ENCODE data around the gene HIVEP3. TPM values are rescaled to one million over a fixed set of nuclear protein-coding genes. Genes with fewer than 3 reads are reported as not detected.

The HIVEP3 gene
- total and polyA plus RNA-seq, 2 donors (not counting 1 experiment from before 2014, with no cell fraction given) = 2.0 to 5.1 TPM

DNA sequence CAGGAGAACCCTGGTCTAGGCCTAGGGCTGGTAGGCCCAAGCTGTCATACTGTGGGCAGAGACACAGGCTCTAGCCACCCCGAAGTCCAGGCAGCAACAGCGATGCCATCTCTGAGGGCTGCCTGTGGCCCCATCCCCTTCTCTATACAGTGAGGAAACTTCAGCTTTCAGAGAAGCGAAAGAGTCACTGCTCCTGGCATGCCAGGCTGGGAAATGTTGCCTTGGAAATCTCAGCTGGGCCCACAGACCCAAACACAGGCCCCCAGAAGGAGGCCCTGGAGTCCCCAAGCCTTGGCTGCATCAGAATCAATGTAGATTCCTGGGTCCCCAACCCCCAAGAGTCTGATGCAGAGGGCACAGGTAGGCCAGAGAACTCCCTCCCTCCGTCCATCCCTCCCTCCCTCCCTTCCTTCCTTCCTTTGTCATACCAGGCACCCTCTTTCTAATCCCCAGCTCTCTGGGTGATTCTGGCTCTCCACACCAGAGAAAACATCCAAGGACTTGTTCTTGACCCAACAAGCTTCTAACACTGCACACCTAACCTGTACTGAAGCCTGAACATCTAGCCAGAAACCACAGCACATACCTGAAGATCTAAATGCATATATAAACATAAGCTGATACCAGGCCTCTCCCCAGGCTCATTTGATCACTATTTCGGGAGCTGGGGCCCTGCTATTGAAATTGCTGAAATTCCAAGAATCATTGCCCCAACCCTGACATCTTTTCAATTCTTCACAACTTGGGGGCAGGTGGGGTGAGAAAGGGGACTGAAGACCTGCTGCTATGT is 291.0 kb downstream of the HIVEP3 start:
- ChIA-PET POLR2A (interaction anchor here (0.6 kb wide), 2 partner anchors 46 to 83 kb away, joined by 3 to 5 read pairs; no protein-coding TSS in a partner anchor), CTCF (no interaction called here)
- Mint-ChIP-seq H3K27me3 (no peaks in the 10 kb centered on the region), H3K9me3 (ENCODE audit: insufficient read depth) (no peaks in the 10 kb centered on the region), H3K4me3 (no peak overlapping the region), H3K4me1 (peaks cover 62% of the 10 kb centered on the region), H3K27ac (no peak overlapping the region)
- 79% methylated on average over 4 of the region's 5 CpGs for WGBS (ENCODE audit: insufficient coverage)
- H3K27ac ChIP-seq (ENCODE audit: low read length in 2 of 2) = no peak overlapping the region
- no peak overlapping the region for H2AFZ ChIP-seq (ENCODE audit: insufficient read depth, low read depth, low read length, poor library complexity, severe bottlenecking)
- peaks cover 83% of the 10 kb centered on the region for H3K79me2 ChIP-seq (ENCODE audit: control insufficient read depth, insufficient read depth, low read length)
- no peaks in the 10 kb centered on the region for H3K9me3 ChIP-seq (ENCODE audit: control extremely low read depth in 1 of 3, control insufficient read depth in 2 of 3, insufficient read depth in 1 of 3, low read length in 2 of 3)
- TF ChIP-seq CTCF (IDR thresholded peaks at IDR 0.05) (no peak), EZH2 (IDR thresholded peaks at IDR 0.05; ENCODE audit: borderline replicate concordance, insufficient read depth, low read depth, low read length, poor library complexity, severe bottlenecking) (no peak)
- H3K36me3 ChIP-seq (replicated peaks in 1 of 2; ENCODE audit: control extremely low read depth in 1 of 2, control insufficient read depth in 1 of 2, extremely low read depth in 1 of 2, insufficient read depth in 2 of 2, low read length in 1 of 2) = peaks cover 0 to 9% of the 10 kb centered on the region in 2 experiments
- no peaks in the 10 kb centered on the region for H3K27me3 ChIP-seq (replicated peaks in 1 of 4; ENCODE audit: control extremely low read depth in 1 of 4, control insufficient read depth in 3 of 4, insufficient read depth in 4 of 4, low read length in 3 of 4)
- no peak overlapping the region for H3K9ac ChIP-seq (ENCODE audit: low read length)
- intact Hi-C loops (cut with micrococcal nuclease) = no loop called here
- no peak for DNase-seq
- no peak overlapping the region for H3K4me2 ChIP-seq (replicated peaks; ENCODE audit: low read depth, low read length, poor library complexity, severe bottlenecking)
- H3K4me3 ChIP-seq (ENCODE audit: control extremely low read depth in 1 of 5, extremely low read depth in 1 of 5, insufficient read depth in 1 of 5, low read depth in 2 of 5, low read length in 4 of 5) = no peak overlapping the region
- ATAC-seq (ENCODE audit: low read depth) = no peak
- no peaks in the 10 kb centered on the region for H4K20me1 ChIP-seq (ENCODE audit: control insufficient read depth, insufficient read depth, low read length, poor library complexity, severe bottlenecking)
- H3K4me1 ChIP-seq (ENCODE audit: control insufficient read depth in 2 of 2, insufficient read depth in 2 of 2, low read length in 2 of 2) = peaks cover 16 to 19% of the 10 kb centered on the region in 2 donors

DNA sequence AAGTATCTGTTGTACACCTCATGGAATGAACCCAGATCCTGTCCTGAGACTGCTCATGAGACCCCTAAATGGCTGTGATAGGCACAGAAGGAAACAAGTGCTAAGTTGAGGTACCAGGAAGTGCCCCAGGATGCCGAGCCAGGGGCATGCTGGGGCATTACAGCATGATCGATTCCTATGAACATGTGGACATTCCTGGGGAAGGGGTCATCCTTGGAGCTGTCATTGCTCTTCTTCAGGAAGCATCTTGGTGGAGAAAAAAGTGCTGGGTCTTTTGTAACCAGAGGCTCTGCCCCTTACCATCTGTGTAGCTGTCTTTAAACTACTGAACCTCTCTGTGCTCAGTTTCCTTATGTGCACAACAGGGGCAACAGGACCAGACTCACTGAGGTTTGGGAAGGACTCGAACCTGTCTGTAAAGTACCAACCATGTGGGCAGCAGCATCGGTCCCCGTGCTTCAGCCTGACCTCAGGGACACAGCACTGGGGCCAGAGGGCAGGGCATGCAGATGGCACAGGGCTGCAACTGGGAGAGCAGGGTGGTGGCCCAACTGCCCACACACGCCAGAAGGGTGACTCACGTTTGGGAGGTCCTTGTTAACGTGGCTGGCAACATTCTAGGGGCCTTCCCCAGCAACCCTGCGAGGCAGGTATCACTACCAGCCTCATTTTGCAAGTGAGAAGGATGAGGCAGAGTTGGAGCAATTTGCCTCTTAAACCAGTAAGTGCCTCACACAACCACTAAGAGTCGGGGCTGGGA is 291.9 kb downstream of the HIVEP3 start:
- Histone ChIP-seq H3K27me3 (replicated peaks in 1 of 4; ENCODE audit: control extremely low read depth in 1 of 4, control insufficient read depth in 3 of 4, insufficient read depth in 4 of 4, low read length in 3 of 4) (no peaks in the 10 kb centered on the region), H3K79me2 (ENCODE audit: control insufficient read depth, insufficient read depth, low read length) (peaks cover 83% of the 10 kb centered on the region), H3K27ac (ENCODE audit: low read length in 2 of 2) (no peak overlapping the region), H2AFZ (ENCODE audit: insufficient read depth, low read depth, low read length, poor library complexity, severe bottlenecking) (no peak overlapping the region), H3K4me3 (ENCODE audit: control extremely low read depth in 1 of 5, extremely low read depth in 1 of 5, insufficient read depth in 1 of 5, low read depth in 2 of 5, low read length in 4 of 5) (no peak overlapping the region), H3K4me2 (replicated peaks; ENCODE audit: low read depth, low read length, poor library complexity, severe bottlenecking) (no peak overlapping the region), H3K4me1 (ENCODE audit: control insufficient read depth in 2 of 2, insufficient read depth in 2 of 2, low read length in 2 of 2) (peaks cover 25 to 28% of the 10 kb centered on the region in 2 donors), H4K20me1 (ENCODE audit: control insufficient read depth, insufficient read depth, low read length, poor library complexity, severe bottlenecking) (no peaks in the 10 kb centered on the region), H3K9me3 (ENCODE audit: control extremely low read depth in 1 of 3, control insufficient read depth in 2 of 3, insufficient read depth in 1 of 3, low read length in 2 of 3) (no peaks in the 10 kb centered on the region), H3K36me3 (replicated peaks in 1 of 2; ENCODE audit: control extremely low read depth in 1 of 2, control insufficient read depth in 1 of 2, extremely low read depth in 1 of 2, insufficient read depth in 2 of 2, low read length in 1 of 2) (peaks cover 0 to 9% of the 10 kb centered on the region in 2 experiments), H3K9ac (ENCODE audit: low read length) (no peak overlapping the region)
- ATAC-seq (ENCODE audit: low read depth) = no peak
- TF ChIP-seq CTCF (IDR thresholded peaks at IDR 0.05) (no peak), EZH2 (IDR thresholded peaks at IDR 0.05; ENCODE audit: borderline replicate concordance, insufficient read depth, low read depth, low read length, poor library complexity, severe bottlenecking) (no peak)
- H3K27me3 Mint-ChIP-seq = no peaks in the 10 kb centered on the region
- H3K4me1 Mint-ChIP-seq = peaks cover 68% of the 10 kb centered on the region
- no peak overlapping the region for H3K27ac Mint-ChIP-seq
- no peaks in the 10 kb centered on the region for H3K9me3 Mint-ChIP-seq (ENCODE audit: insufficient read depth)
- 77% methylated on average over 10 of the region's 10 CpGs for WGBS (ENCODE audit: insufficient coverage)
- no peak for DNase-seq
- ChIA-PET CTCF (no interaction called here), POLR2A (no interaction called here)
- intact Hi-C loops (cut with micrococcal nuclease) = no loop called here
- H3K4me3 Mint-ChIP-seq = no peak overlapping the region
